ENCODE measurements around the gene PYHIN1. TPM values are rescaled to one million over a fixed set of nuclear protein-coding genes. Genes with fewer than 3 reads are reported as not detected.

Gene PYHIN1
- total and polyA plus RNA-seq, 2 of the 4 experiments (the other 2 are of a cell fraction), result not detected

DNA sequence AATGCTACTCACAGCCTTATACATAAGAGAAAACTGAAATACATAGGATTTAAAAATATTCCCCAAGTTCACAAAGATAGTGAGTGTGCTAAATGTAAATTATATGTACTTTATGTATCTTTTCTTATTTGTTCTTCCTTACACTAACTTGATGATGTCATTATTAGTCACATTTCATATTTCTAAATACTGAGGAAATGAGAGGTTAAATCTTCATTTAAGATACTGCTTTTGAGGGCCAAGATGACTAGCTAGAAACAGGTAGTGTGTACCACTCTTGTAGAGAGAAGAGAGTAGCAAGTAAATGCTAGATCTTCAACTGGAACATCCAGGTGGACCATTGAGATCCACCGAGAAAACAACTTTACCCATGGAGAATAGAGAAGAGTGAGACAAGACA is 29.8 kb downstream of the PYHIN1 start:
- no peaks in the 10 kb centered on the region for H4K20me1 ChIP-seq (ENCODE audit: insufficient read depth, low read length)
- no peak overlapping the region for H2BK15ac ChIP-seq (ENCODE audit: low read depth, low read length)
- no peak overlapping the region for H3K4me2 ChIP-seq (ENCODE audit: low read depth, low read length)
- no peak overlapping the region for H3K27ac ChIP-seq (ENCODE audit: insufficient read depth, low read length)
- H3K18ac ChIP-seq (ENCODE audit: low read depth, low read length), result no peak overlapping the region
- ChIA-PET CTCF (no interaction called here), POLR2A (ENCODE audit: unreplicated experiment) (no interaction called here)
- no peak overlapping the region for H3K4me3 ChIP-seq (ENCODE audit: insufficient read depth, low read depth, low read length)
- no peak overlapping the region for H2BK120ac ChIP-seq (ENCODE audit: low read depth, low read length)
- H3K9me1 ChIP-seq (ENCODE audit: insufficient read depth, low read length), result no peaks in the 10 kb centered on the region
- H2AFZ ChIP-seq (replicated peaks; ENCODE audit: low read length, poor library complexity), result no peak overlapping the region
- WGBS, 2 experiments (ENCODE audit: extremely low coverage in 2 of 2, insufficient read length in 1 of 2), result no CpG with 5 or more reads among the region's 1 CpG
- no peak overlapping the region for H2BK5ac ChIP-seq (ENCODE audit: low read depth, low read length, poor library complexity, severe bottlenecking)
- H3K36me3 ChIP-seq (ENCODE audit: control insufficient read depth, insufficient read depth, low read length), result no peaks in the 10 kb centered on the region
- H3K23ac ChIP-seq (ENCODE audit: low read depth, low read length), result no peak overlapping the region
- H2AK5ac ChIP-seq (ENCODE audit: low read depth, low read length), result no peak overlapping the region
- no peak overlapping the region for H4K91ac ChIP-seq (ENCODE audit: insufficient read depth, low read depth, low read length)
- no peaks in the 10 kb centered on the region for H3K79me1 ChIP-seq (ENCODE audit: low read depth in 1 of 2, low read length in 2 of 2)
- TF ChIP-seq RCOR1 (IDR thresholded peaks at IDR 0.05; ENCODE audit: insufficient replicate concordance, low read length) (no peak), MXI1 (IDR thresholded peaks at IDR 0.05; ENCODE audit: borderline replicate concordance, low read depth, low read length) (no peak), FOS (IDR thresholded peaks at IDR 0.05; ENCODE audit: low read depth, low read length) (no peak), RAD21 (IDR thresholded peaks at IDR 0.05; ENCODE audit: low read length) (no peak), BHLHE40 (IDR thresholded peaks at IDR 0.05; ENCODE audit: low read depth, low read length) (no peak), CHD1 (IDR thresholded peaks at IDR 0.05; ENCODE audit: low read depth, low read length) (no peak), CEBPB (IDR thresholded peaks at IDR 0.05; ENCODE audit: low read depth, low read length) (no peak), POLR2A (IDR thresholded peaks at IDR 0.05; ENCODE audit: low read depth, low read length) (no peak)
- TF ChIP-seq, protein P1, sequence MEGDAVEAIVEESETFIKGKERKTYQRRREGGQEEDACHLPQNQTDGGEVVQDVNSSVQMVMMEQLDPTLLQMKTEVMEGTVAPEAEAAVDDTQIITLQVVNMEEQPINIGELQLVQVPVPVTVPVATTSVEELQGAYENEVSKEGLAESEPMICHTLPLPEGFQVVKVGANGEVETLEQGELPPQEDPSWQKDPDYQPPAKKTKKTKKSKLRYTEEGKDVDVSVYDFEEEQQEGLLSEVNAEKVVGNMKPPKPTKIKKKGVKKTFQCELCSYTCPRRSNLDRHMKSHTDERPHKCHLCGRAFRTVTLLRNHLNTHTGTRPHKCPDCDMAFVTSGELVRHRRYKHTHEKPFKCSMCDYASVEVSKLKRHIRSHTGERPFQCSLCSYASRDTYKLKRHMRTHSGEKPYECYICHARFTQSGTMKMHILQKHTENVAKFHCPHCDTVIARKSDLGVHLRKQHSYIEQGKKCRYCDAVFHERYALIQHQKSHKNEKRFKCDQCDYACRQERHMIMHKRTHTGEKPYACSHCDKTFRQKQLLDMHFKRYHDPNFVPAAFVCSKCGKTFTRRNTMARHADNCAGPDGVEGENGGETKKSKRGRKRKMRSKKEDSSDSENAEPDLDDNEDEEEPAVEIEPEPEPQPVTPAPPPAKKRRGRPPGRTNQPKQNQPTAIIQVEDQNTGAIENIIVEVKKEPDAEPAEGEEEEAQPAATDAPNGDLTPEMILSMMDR (conservative IDR thresholded peaks at IDR 0.05; ENCODE audit: low read depth, low read length), result no peak
- H3K14ac ChIP-seq (replicated peaks; ENCODE audit: low read depth, low read length), result no peak overlapping the region
- no peak for DNase-seq
- no TSS peak for BruUV-seq (replicated peaks)
- in situ Hi-C loops (cut with MboI; ENCODE audit: low sequenced_read_pairs) (no loop called here), intact Hi-C loops (cut with micrococcal nuclease) (no loop called here), dilution Hi-C loops (cut with HindIII; ENCODE audit: low sequenced_read_pairs, unreplicated experiment) (no loop called here)
- H3K56ac ChIP-seq (ENCODE audit: extremely low read depth, insufficient read depth, low read length), result no peak overlapping the region
- H3K4ac ChIP-seq (ENCODE audit: low read depth, low read length), result no peak overlapping the region
- no peak overlapping the region for H4K5ac ChIP-seq (ENCODE audit: low read depth, low read length)
- H3K4me1 ChIP-seq (ENCODE audit: control insufficient read depth, insufficient read depth, low read length), result no peaks in the 10 kb centered on the region
- H3K27me3 ChIP-seq (ENCODE audit: control insufficient read depth, insufficient read depth, low read length), result no peaks in the 10 kb centered on the region
- H4K8ac ChIP-seq (ENCODE audit: low read depth in 2 of 2, low read length in 2 of 2), result no peak overlapping the region
- H2AK9ac ChIP-seq (replicated peaks; ENCODE audit: low read depth, low read length, poor library complexity), result no peak overlapping the region
- no peak overlapping the region for H2BK20ac ChIP-seq (ENCODE audit: low read depth, low read length)
- no peaks in the 10 kb centered on the region for H3K9me3 ChIP-seq (ENCODE audit: control insufficient read depth, insufficient read depth, low read length)
- no peak overlapping the region for H3K9ac ChIP-seq (ENCODE audit: low read depth, low read length)
- no peak for ATAC-seq (ENCODE audit: low read depth)
